ENCODE results near the gene CELF2.

The CELF2 gene

GRCh38 chr10:10993785-10994184, 23.9 kb upstream of the CELF2 start:
- Histone ChIP-seq H3K79me2 (ENCODE audit: control insufficient read depth, low read length) (no peaks in the 10 kb centered on the region), H3K36me3 (ENCODE audit: control insufficient read depth, low read length) (no peaks in the 10 kb centered on the region), H3K4me3 (ENCODE audit: low read length) (no peak overlapping the region), H3K27me3 (ENCODE audit: control insufficient read depth, low read length) (no peaks in the 10 kb centered on the region), H4K20me1 (ENCODE audit: control insufficient read depth, insufficient read depth, low read depth, low read length) (no peaks in the 10 kb centered on the region), H3K4me1 (ENCODE audit: control insufficient read depth, low read length) (no peaks in the 10 kb centered on the region), H3K9me3 (ENCODE audit: control insufficient read depth, insufficient read depth, low read length) (no peaks in the 10 kb centered on the region), H3K27ac (ENCODE audit: low read depth, low read length) (no peak overlapping the region), H3K9me2 (replicated peaks; ENCODE audit: control insufficient read depth, low read length) (no peaks in the 10 kb centered on the region), H3K4me2 (ENCODE audit: low read length) (no peak overlapping the region), H3F3A (ENCODE audit: control insufficient read depth, insufficient read depth) (no peaks in the 10 kb centered on the region)
- TF ChIP-seq CTCF (IDR thresholded peaks at IDR 0.05; ENCODE audit: low read depth, low read length, poor library complexity, severe bottlenecking): no peak
- TF ChIP-seq EZH2phosphoT487 (IDR thresholded peaks at IDR 0.05; ENCODE audit: borderline replicate concordance, low read length): no peak

GRCh38 chr10:10994360-10994759, 23.3 kb upstream of the CELF2 start:
- H3K4me3 ChIP-seq (ENCODE audit: low read length): no peak overlapping the region
- no peaks in the 10 kb centered on the region for H3K27me3 ChIP-seq (ENCODE audit: control insufficient read depth, low read length)
- no peaks in the 10 kb centered on the region for H3K79me2 ChIP-seq (ENCODE audit: control insufficient read depth, low read length)
- no peaks in the 10 kb centered on the region for H4K20me1 ChIP-seq (ENCODE audit: control insufficient read depth, insufficient read depth, low read depth, low read length)
- no peaks in the 10 kb centered on the region for H3K4me1 ChIP-seq (ENCODE audit: control insufficient read depth, low read length)
- TF ChIP-seq EZH2phosphoT487 (IDR thresholded peaks at IDR 0.05; ENCODE audit: borderline replicate concordance, low read length) (no peak), CTCF (IDR thresholded peaks at IDR 0.05; ENCODE audit: low read depth, low read length, poor library complexity, severe bottlenecking) (no peak)
- no peaks in the 10 kb centered on the region for H3K9me3 ChIP-seq (ENCODE audit: control insufficient read depth, insufficient read depth, low read length)
- no peak overlapping the region for H3K27ac ChIP-seq (ENCODE audit: low read depth, low read length)
- H3K4me2 ChIP-seq (ENCODE audit: low read length): no peak overlapping the region
- H3K36me3 ChIP-seq (ENCODE audit: control insufficient read depth, low read length): no peaks in the 10 kb centered on the region
- H3F3A ChIP-seq (ENCODE audit: control insufficient read depth, insufficient read depth): no peaks in the 10 kb centered on the region
- no peaks in the 10 kb centered on the region for H3K9me2 ChIP-seq (replicated peaks; ENCODE audit: control insufficient read depth, low read length)

GRCh38 chr10:10995120-10995519, 22.6 kb upstream of the CELF2 start:
- TF ChIP-seq CTCF (IDR thresholded peaks at IDR 0.05; ENCODE audit: low read depth, low read length, poor library complexity, severe bottlenecking) (no peak), EZH2phosphoT487 (IDR thresholded peaks at IDR 0.05; ENCODE audit: borderline replicate concordance, low read length) (no peak)
- Histone ChIP-seq H3K27me3 (ENCODE audit: control insufficient read depth, low read length) (no peaks in the 10 kb centered on the region), H3K9me2 (replicated peaks; ENCODE audit: control insufficient read depth, low read length) (no peaks in the 10 kb centered on the region), H3K4me3 (ENCODE audit: low read length) (no peak overlapping the region), H3K79me2 (ENCODE audit: control insufficient read depth, low read length) (no peaks in the 10 kb centered on the region), H3F3A (ENCODE audit: control insufficient read depth, insufficient read depth) (no peaks in the 10 kb centered on the region), H3K4me1 (ENCODE audit: control insufficient read depth, low read length) (no peaks in the 10 kb centered on the region), H3K4me2 (ENCODE audit: low read length) (no peak overlapping the region), H3K27ac (ENCODE audit: low read depth, low read length) (no peak overlapping the region), H4K20me1 (ENCODE audit: control insufficient read depth, insufficient read depth, low read depth, low read length) (no peaks in the 10 kb centered on the region), H3K9me3 (ENCODE audit: control insufficient read depth, insufficient read depth, low read length) (no peaks in the 10 kb centered on the region), H3K36me3 (ENCODE audit: control insufficient read depth, low read length) (no peaks in the 10 kb centered on the region)

Measured in DOHH2 (cell line).